ENCODE measurements around the gene PNCK.
A peak's percentile ranks its signal among the peaks of the same experiment; 100 is the strongest.
"Not testable (repeated sequence)": the region's sequence is repeated elsewhere in the genome, so short reads cannot be mapped to it uniquely, and the experiment has no call there.

Gene PNCK

GRCh38 chrX:153709726-153710674, 36.4 kb upstream of the PNCK start:
- H3K4me3 ChIP-seq (ENCODE audit: low read depth, low read length) = no peak overlapping the region
- TF ChIP-seq CTCF (IDR thresholded peaks at IDR 0.05; ENCODE audit: borderline replicate concordance, insufficient read depth, low read depth, low read length) = no peak

- TF ChIP-seq CTCF (IDR thresholded peaks at IDR 0.05; ENCODE audit: borderline replicate concordance, insufficient read depth, low read depth, low read length) = peak; percentile 53
- no peak overlapping the region for H3K4me3 ChIP-seq (ENCODE audit: low read depth, low read length)
These were observed 34.8 kb upstream of the PNCK start for GRCh38 chrX:153708415-153708814.

GRCh38 chrX:153707406-153707805, 33.8 kb upstream of the PNCK start:
- TF ChIP-seq CTCF (IDR thresholded peaks at IDR 0.05; ENCODE audit: borderline replicate concordance, insufficient read depth, low read depth, low read length) = no peak
- no peak overlapping the region for H3K4me3 ChIP-seq (ENCODE audit: low read depth, low read length)

- no peak overlapping the region for H3K4me3 ChIP-seq (ENCODE audit: low read depth, low read length)
- TF ChIP-seq CTCF (IDR thresholded peaks at IDR 0.05; ENCODE audit: borderline replicate concordance, insufficient read depth, low read depth, low read length) = no peak
These were observed 33.2 kb upstream of the PNCK start for GRCh38 chrX:153706799-153707198.

- H3K4me3 ChIP-seq (ENCODE audit: low read depth, low read length) = not testable (repeated sequence)
These were observed 31.9 kb upstream of the PNCK start for GRCh38 chrX:153705403-153706060.

GRCh38 chrX:153704631-153705402, 31.2 kb upstream of the PNCK start:
- H3K4me3 ChIP-seq (ENCODE audit: low read depth, low read length) = not testable (repeated sequence)

GRCh38 chrX:153704021-153704526, 30.5 kb upstream of the PNCK start:
- no peak for TF ChIP-seq CTCF (IDR thresholded peaks at IDR 0.05; ENCODE audit: borderline replicate concordance, insufficient read depth, low read depth, low read length)
- H3K4me3 ChIP-seq (ENCODE audit: low read depth, low read length) = no peak overlapping the region

All from GM12875 (cell line).